ENCODE results near the gene VPS37D. TPM values are rescaled to one million over a fixed set of nuclear protein-coding genes. Genes with fewer than 3 reads are reported as not detected.

VPS37D gene
- total and polyA plus RNA-seq, 2 experiments from 2014 or later, result 2.2 to 7.0 TPM

DNA sequence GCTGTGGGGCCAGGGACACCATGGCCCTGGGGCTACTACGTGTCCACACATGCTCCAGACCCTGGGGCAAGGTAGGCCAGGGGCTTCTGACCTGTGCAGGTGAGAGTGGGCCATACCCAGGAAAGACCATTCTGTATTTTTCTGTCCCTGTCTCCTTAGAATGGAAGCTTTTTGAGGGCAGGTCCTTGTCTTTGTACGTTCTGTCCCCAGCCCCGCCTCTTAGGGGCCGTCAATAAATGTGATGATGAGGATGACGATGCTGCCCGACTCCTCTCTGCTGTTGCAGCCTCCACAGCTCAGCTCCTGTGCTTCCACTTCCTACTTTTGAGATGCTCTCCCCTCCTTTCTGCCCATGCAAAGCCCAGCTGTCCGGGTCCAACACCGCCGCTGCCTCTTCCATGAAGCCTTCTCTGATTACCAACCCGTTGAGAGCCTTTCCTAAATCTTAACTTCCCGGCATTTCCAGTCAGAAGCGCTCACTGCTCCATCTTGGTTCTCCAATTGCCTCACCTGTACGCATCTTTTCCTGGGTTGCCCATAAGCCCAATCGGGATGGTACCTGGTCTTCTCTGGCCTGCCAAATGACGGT is 4.3 kb downstream of the VPS37D start (continued):
- TF ChIP-seq ZNF462 (CRISPR knock-in tag; IDR thresholded peaks at IDR 0.05) (no peak), CTCF (conservative IDR thresholded peaks at IDR 0.05; ENCODE audit: low read depth in 2 of 2) (no peak), EZH2 (IDR thresholded peaks at IDR 0.05; ENCODE audit: low read depth, unreplicated experiment) (no peak), POLR2AphosphoS5 (IDR thresholded peaks at IDR 0.05; ENCODE audit: low read depth) (no peak), NANOG (IDR thresholded peaks at IDR 0.05; ENCODE audit: borderline replicate concordance) (no peak), ZNF331 (CRISPR knock-in tag; IDR thresholded peaks at IDR 0.05; ENCODE audit: low read depth) (no peak)
- TF ChIP-seq, protein P1, sequence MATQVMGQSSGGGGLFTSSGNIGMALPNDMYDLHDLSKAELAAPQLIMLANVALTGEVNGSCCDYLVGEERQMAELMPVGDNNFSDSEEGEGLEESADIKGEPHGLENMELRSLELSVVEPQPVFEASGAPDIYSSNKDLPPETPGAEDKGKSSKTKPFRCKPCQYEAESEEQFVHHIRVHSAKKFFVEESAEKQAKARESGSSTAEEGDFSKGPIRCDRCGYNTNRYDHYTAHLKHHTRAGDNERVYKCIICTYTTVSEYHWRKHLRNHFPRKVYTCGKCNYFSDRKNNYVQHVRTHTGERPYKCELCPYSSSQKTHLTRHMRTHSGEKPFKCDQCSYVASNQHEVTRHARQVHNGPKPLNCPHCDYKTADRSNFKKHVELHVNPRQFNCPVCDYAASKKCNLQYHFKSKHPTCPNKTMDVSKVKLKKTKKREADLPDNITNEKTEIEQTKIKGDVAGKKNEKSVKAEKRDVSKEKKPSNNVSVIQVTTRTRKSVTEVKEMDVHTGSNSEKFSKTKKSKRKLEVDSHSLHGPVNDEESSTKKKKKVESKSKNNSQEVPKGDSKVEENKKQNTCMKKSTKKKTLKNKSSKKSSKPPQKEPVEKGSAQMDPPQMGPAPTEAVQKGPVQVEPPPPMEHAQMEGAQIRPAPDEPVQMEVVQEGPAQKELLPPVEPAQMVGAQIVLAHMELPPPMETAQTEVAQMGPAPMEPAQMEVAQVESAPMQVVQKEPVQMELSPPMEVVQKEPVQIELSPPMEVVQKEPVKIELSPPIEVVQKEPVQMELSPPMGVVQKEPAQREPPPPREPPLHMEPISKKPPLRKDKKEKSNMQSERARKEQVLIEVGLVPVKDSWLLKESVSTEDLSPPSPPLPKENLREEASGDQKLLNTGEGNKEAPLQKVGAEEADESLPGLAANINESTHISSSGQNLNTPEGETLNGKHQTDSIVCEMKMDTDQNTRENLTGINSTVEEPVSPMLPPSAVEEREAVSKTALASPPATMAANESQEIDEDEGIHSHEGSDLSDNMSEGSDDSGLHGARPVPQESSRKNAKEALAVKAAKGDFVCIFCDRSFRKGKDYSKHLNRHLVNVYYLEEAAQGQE (IDR thresholded peaks at IDR 0.05; ENCODE audit: unreplicated experiment), result no peak

All from GM23338 (cell line).